Left lung (tissue), 10 donors: ENCODE measurements around the gene TRIM37. TPM values are rescaled to one million over a fixed set of nuclear protein-coding genes. Genes with fewer than 3 reads are reported as not detected.
"Not testable (repeated sequence)": the region's sequence is repeated elsewhere in the genome, so short reads cannot be mapped to it uniquely, and the experiment has no call there.

Experiments
- ATAC-seq: fragments of 200-7000 bp; cut with Tn5 transposase; one replicate; pipeline ENCODE4 v1.9.1; 2020; ENCODE audit warnings: moderate library complexity
- DNase-seq, 4 donors: peaks; one replicate each; pipeline ENCODE4 v3.0.0-alpha.2; 2013 to 2020
- H3K27ac ChIP-seq, 2 donors: fragments of 200-600 bp; sonication (generic) in 1 of 2; one replicate each; pipeline versions ENCODE4 v1.5.0 to v1.8.0; 2020 to 2021
- H3K27me3 ChIP-seq, 2 donors: fragments of 200-600 bp; sonication (generic) in 1 of 2; one replicate each; pipeline versions ENCODE4 v1.5.0 to v1.8.0; 2020 to 2021
- H3K36me3 ChIP-seq, 2 donors: fragments of 200-600 bp; sonication (generic) in 1 of 2; one replicate each; pipeline versions ENCODE4 v1.5.0 to v1.8.0; 2020 to 2021
- H3K4me1 ChIP-seq, 2 donors: fragments of 200-600 bp; one replicate each; pipeline ENCODE4 v1.8.0; 2021
- H3K4me3 ChIP-seq, 2 donors: fragments of 200-600 bp; sonication (generic) in 1 of 2; one replicate each; pipeline versions ENCODE4 v1.5.0 to v1.8.0; 2020 to 2021; ENCODE audit warnings: mild to moderate bottlenecking in 1 of 2
- H3K9me3 ChIP-seq, 2 donors: fragments of 200-600 bp; sonication (generic) in 1 of 2; one replicate each; pipeline versions ENCODE4 v1.5.0 to v1.8.0; 2020 to 2021
- intact Hi-C, 2 donors: fragments of 100-400 bp; cut with DNase I; formaldehyde crosslinking; loops; one replicate each; pipeline versions ENCODE4 v1.11.2 to v1.14.2; 2022
- polyA plus RNA-seq, 6 donors: library from polyadenylated mRNA; unstranded; fragments of 120-200 nt; gene quantifications; one replicate each; pipeline ENCODE4 v1.2.1, GENCODE V29; 2013; ENCODE audit not compliant: insufficient read length in 6 of 6
- total RNA-seq, 2 donors: library from RNA; stranded (reverse); fragmentation: NEBNext Ultra II Directional; extraction: Animal tissue kit (Norgen Biotek cat#: 25700); gene quantifications; one replicate each; pipeline ENCODE4 v1.2.1, GENCODE V29; 2021
- TF ChIP-seq, protein P1 (sequence below), 2 donors: fragments of 200-600 bp; sonication (generic) in 1 of 2; IDR thresholded peaks; one replicate each; pipeline versions ENCODE4 v1.5.0 to v1.8.0; 2021; ENCODE audit warnings: antibody characterized with exemption in 2 of 2
- donor health status: DM: no; HTN: yes; CAD: no.
- donor health status: DM: no; HTN: no; CAD: no.

Gene TRIM37
- total and polyA plus RNA-seq, 8 donors, result 17.0 to 23.3 (median 21.4) TPM

DNA sequence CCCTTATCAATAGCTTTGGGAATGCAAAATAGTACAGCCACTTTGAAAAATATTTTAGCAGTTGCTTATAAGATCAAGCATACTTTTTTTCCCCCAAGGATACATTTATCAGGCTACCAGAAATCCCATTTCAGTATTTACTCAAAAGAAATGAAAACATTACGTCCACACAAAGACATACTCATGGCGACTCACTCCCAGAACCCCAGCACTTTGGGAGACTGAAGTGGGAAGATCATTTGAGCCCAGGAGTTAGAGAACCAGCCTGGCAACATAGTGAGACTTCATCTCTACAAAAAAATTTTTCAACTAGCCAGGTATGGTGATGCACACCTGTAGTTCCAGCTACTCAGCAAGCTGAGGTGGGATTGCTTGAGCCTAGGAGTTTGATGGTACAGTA lies 42.4 kb upstream of the TRIM37 start:
- H3K9me3 ChIP-seq, result no peaks in the 10 kb centered on the region
- no peak overlapping the region for H3K27ac ChIP-seq
- TF ChIP-seq, protein P1, sequence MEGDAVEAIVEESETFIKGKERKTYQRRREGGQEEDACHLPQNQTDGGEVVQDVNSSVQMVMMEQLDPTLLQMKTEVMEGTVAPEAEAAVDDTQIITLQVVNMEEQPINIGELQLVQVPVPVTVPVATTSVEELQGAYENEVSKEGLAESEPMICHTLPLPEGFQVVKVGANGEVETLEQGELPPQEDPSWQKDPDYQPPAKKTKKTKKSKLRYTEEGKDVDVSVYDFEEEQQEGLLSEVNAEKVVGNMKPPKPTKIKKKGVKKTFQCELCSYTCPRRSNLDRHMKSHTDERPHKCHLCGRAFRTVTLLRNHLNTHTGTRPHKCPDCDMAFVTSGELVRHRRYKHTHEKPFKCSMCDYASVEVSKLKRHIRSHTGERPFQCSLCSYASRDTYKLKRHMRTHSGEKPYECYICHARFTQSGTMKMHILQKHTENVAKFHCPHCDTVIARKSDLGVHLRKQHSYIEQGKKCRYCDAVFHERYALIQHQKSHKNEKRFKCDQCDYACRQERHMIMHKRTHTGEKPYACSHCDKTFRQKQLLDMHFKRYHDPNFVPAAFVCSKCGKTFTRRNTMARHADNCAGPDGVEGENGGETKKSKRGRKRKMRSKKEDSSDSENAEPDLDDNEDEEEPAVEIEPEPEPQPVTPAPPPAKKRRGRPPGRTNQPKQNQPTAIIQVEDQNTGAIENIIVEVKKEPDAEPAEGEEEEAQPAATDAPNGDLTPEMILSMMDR (IDR thresholded peaks at IDR 0.05), result no peak
- H3K36me3 ChIP-seq, result no peaks in the 10 kb centered on the region
- ATAC-seq (no peak), DNase-seq (no peak)
- H3K4me3 ChIP-seq, result no peak overlapping the region
- intact Hi-C loops, result no loop called here
- no peaks in the 10 kb centered on the region for H3K27me3 ChIP-seq
- peaks cover 14 to 16% of the 10 kb centered on the region in 2 donors for H3K4me1 ChIP-seq

GRCh38 chr17:59145571-59146096 lies 39.0 kb upstream of the TRIM37 start:
- no peak overlapping the region for H3K27ac ChIP-seq
- no peak overlapping the region for H3K4me3 ChIP-seq
- TF ChIP-seq, protein P1 (IDR thresholded peaks at IDR 0.05), result no peak
- ATAC-seq, result no peak
- no peaks in the 10 kb centered on the region for H3K9me3 ChIP-seq
- intact Hi-C loops, result no loop called here
- DNase-seq, result no peak
- no peaks in the 10 kb centered on the region for H3K27me3 ChIP-seq
- no peaks in the 10 kb centered on the region for H3K36me3 ChIP-seq
- peaks cover 0 to 2% of the 10 kb centered on the region in 2 donors for H3K4me1 ChIP-seq

DNA sequence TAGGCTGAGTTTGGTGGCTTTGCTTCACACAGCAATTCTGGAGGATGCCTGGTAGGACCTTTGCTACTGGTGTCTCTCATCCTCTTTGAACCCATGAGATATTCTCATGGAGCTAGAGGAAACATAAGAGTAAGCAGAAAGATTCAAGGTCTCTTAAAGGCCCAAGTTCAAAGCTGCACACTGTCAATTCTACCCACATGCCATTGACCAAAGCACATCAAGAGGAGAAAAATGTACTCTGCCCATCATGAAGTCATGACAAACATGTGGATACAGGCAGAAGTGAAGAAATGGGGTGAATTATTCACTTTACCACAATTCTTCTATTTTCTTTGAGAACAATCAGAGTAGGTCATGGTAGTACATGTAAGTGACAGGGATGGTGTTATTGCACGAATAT lies 35.2 kb upstream of the TRIM37 start:
- Histone ChIP-seq H3K27me3 (no peaks in the 10 kb centered on the region), H3K4me3 (no peak overlapping the region), H3K36me3 (no peaks in the 10 kb centered on the region), H3K9me3 (no peaks in the 10 kb centered on the region), H3K4me1 (no peaks in the 10 kb centered on the region), H3K27ac (no peak overlapping the region)
- ATAC-seq, result no peak
- TF ChIP-seq, protein P1 (IDR thresholded peaks at IDR 0.05), result no peak
- intact Hi-C loops, result no loop called here
- no peak for DNase-seq

DNA sequence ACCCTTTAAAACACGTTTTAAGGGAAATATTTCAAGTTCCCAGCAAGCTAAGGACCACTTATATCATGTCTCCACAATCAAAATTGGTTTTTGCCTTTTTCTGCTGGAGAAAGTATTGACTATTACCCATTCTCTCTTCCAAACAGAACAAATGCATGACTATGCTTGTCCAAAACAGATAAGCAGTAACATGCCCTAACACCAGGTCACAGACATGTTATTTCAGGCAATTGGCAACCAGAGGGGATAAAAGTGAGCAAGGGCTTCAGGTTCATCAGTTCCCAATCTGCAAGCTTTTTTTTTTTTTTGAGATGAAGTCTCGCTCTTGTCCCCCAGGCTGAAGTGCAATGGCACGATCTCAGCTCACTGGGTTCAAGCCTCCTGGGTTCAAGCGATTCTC lies 33.3 kb upstream of the TRIM37 start:
- Histone ChIP-seq H3K36me3 (no peaks in the 10 kb centered on the region), H3K27ac (no peak overlapping the region), H3K4me1 (no peaks in the 10 kb centered on the region), H3K9me3 (no peaks in the 10 kb centered on the region), H3K4me3 (no peak overlapping the region), H3K27me3 (no peaks in the 10 kb centered on the region)
- intact Hi-C loops, result no loop called here
- DNase-seq (no peak), ATAC-seq (no peak)
- TF ChIP-seq, protein P1 (IDR thresholded peaks at IDR 0.05), result no peak

- H3K9me3 ChIP-seq, H3K36me3 ChIP-seq, intact Hi-C loops, H3K4me3 ChIP-seq, H3K4me1 ChIP-seq, H3K27me3 ChIP-seq, H3K27ac ChIP-seq, ATAC-seq, DNase-seq: not testable (repeated sequence)
Observed at GRCh38 chr17:59138339-59138738, 31.7 kb upstream of the TRIM37 start.

- ATAC-seq (no peak), DNase-seq (no peak)
- intact Hi-C loops, result no loop called here
- Histone ChIP-seq H3K27ac (no peak overlapping the region), H3K4me3 (no peak overlapping the region), H3K27me3 (no peaks in the 10 kb centered on the region), H3K36me3 (peaks cover 0 to 3% of the 10 kb centered on the region in 2 donors), H3K4me1 (no peaks in the 10 kb centered on the region), H3K9me3 (no peaks in the 10 kb centered on the region)
- TF ChIP-seq, protein P1 (IDR thresholded peaks at IDR 0.05), result no peak
Observed at GRCh38 chr17:59131131-59131530, 24.5 kb upstream of the TRIM37 start.
